ENCODE measurements around the gene MRNIP.

DNA sequence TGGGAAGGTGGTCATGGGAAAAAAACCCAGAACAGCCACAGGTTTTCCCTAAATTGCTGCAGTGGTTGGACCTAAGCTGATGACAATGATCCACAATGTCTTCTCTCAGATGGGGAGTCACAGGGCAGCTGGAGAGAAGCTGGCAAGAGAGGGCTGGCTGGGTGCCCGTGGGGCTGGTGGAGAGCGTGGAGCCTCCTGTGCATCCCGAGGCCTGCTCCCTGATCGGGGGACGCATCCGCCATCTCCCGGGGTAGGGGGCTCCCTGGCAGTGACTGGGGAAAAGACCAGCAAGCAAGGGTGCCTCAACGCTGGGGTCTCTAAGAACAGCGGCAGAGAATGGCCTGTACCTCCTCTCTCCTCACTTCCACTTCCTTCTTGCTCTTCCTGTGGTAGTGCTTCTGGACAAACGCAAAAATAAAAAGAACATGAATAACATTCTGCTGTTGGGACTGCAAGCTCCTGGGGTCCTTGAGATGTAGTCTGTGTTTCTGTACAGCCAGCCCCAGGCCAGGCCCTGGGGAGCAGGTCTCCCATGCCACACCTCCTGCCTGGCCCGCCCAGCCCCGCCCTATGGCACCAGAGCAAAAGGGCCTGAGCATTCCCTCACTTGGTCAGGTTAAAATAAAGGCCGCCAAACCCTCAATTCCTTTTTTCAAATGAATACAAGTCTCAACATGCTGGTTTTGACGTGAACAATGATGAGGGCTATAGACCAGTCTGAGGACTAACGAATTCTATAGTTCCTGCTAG, 7.0 kb upstream of the MRNIP start:
- TF ChIP-seq CEBPB (IDR thresholded peaks at IDR 0.05; ENCODE audit: low read depth): no peak
- TF ChIP-seq EZH2 (IDR thresholded peaks at IDR 0.05): no peak
- TF ChIP-seq, protein P1, sequence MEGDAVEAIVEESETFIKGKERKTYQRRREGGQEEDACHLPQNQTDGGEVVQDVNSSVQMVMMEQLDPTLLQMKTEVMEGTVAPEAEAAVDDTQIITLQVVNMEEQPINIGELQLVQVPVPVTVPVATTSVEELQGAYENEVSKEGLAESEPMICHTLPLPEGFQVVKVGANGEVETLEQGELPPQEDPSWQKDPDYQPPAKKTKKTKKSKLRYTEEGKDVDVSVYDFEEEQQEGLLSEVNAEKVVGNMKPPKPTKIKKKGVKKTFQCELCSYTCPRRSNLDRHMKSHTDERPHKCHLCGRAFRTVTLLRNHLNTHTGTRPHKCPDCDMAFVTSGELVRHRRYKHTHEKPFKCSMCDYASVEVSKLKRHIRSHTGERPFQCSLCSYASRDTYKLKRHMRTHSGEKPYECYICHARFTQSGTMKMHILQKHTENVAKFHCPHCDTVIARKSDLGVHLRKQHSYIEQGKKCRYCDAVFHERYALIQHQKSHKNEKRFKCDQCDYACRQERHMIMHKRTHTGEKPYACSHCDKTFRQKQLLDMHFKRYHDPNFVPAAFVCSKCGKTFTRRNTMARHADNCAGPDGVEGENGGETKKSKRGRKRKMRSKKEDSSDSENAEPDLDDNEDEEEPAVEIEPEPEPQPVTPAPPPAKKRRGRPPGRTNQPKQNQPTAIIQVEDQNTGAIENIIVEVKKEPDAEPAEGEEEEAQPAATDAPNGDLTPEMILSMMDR (IDR thresholded peaks at IDR 0.05 in 2 of 3, conservative IDR thresholded peaks at IDR 0.05 in 1 of 3; ENCODE audit: borderline replicate concordance in 1 of 3, insufficient read depth in 1 of 3, low read depth in 2 of 3, low read length in 2 of 3): no peak
- TF ChIP-seq SP1 (IDR thresholded peaks at IDR 0.05; ENCODE audit: low read depth): no peak
- no peak for TF ChIP-seq JUND (IDR thresholded peaks at IDR 0.05)
- TF ChIP-seq CBX3 (IDR thresholded peaks at IDR 0.05; ENCODE audit: low read depth): no peak
- TF ChIP-seq MAX (IDR thresholded peaks at IDR 0.05): no peak
- no peak for TF ChIP-seq POLR2A (IDR thresholded peaks at IDR 0.05; ENCODE audit: borderline replicate concordance, extremely low read depth, insufficient read depth, insufficient read length)
- no peak for TF ChIP-seq REST (IDR thresholded peaks at IDR 0.05; ENCODE audit: low read depth)
- TF ChIP-seq ZNF274 (IDR thresholded peaks at IDR 0.05; ENCODE audit: low read depth, low read length): no peak
- no peak for TF ChIP-seq POLR2AphosphoS5 (IDR thresholded peaks at IDR 0.05; ENCODE audit: low read depth, low read length)
- TF ChIP-seq RAD21 (IDR thresholded peaks at IDR 0.05; ENCODE audit: low read depth): no peak
